ENCODE data around the gene CCT7. TPM values are rescaled to one million over a fixed set of nuclear protein-coding genes. Genes with fewer than 3 reads are reported as not detected.

CCT7 gene
- total RNA-seq, 1 donor from 2014 or later = 192 TPM

- H3K4me1 Mint-ChIP-seq (ENCODE audit: low read depth) = peaks cover 3% of the 10 kb centered on the region
- DNase-seq (ENCODE audit: low spot score) = peak; percentile 82
- no peaks in the 10 kb centered on the region for H3K36me3 Mint-ChIP-seq (ENCODE audit: low read depth)
- H3K27me3 Mint-ChIP-seq (ENCODE audit: low read depth) = peaks cover 76% of the 10 kb centered on the region
- peak; percentile 35 for TF ChIP-seq CTCF (IDR thresholded peaks at IDR 0.05)
- H3K27ac Mint-ChIP-seq (ENCODE audit: unreplicated experiment) = no peak overlapping the region
- H3K4me3 Mint-ChIP-seq (ENCODE audit: unreplicated experiment) = peak overlapping the region; percentile 61
- H3K9me3 Mint-ChIP-seq (ENCODE audit: low read depth) = no peaks in the 10 kb centered on the region
Observed at GRCh38 chr2:73291461-73292315, 57.6 kb downstream of the CCT7 start.

GRCh38 chr2:73292316-73292905 lies 58.3 kb downstream of the CCT7 start:
- peaks cover 76% of the 10 kb centered on the region for H3K27me3 Mint-ChIP-seq (ENCODE audit: low read depth)

GRCh38 chr2:73292906-73293533 lies 58.9 kb downstream of the CCT7 start:
- no peaks in the 10 kb centered on the region for H3K9me3 Mint-ChIP-seq (ENCODE audit: low read depth)
- H3K4me3 Mint-ChIP-seq (ENCODE audit: unreplicated experiment) = peak overlapping the region; percentile 60
- H3K27ac Mint-ChIP-seq (ENCODE audit: unreplicated experiment) = no peak overlapping the region
- peaks cover 78% of the 10 kb centered on the region for H3K27me3 Mint-ChIP-seq (ENCODE audit: low read depth)
- H3K4me1 Mint-ChIP-seq (ENCODE audit: low read depth) = peaks cover 6% of the 10 kb centered on the region
- no peak for DNase-seq (ENCODE audit: low spot score)
- no peak for TF ChIP-seq CTCF (IDR thresholded peaks at IDR 0.05)
- H3K36me3 Mint-ChIP-seq (ENCODE audit: low read depth) = no peaks in the 10 kb centered on the region

More at GRCh38 chr2:73292316-73292905, 58.3 kb downstream of the CCT7 start:
- H3K27ac Mint-ChIP-seq (ENCODE audit: unreplicated experiment) = no peak overlapping the region
- H3K4me3 Mint-ChIP-seq (ENCODE audit: unreplicated experiment) = no peak overlapping the region
- no peak for TF ChIP-seq CTCF (IDR thresholded peaks at IDR 0.05)
- no peaks in the 10 kb centered on the region for H3K9me3 Mint-ChIP-seq (ENCODE audit: low read depth)
- no peaks in the 10 kb centered on the region for H3K36me3 Mint-ChIP-seq (ENCODE audit: low read depth)
- H3K4me1 Mint-ChIP-seq (ENCODE audit: low read depth) = peaks cover 6% of the 10 kb centered on the region
- no peak for DNase-seq (ENCODE audit: low spot score)

- Mint-ChIP-seq H3K4me3 (ENCODE audit: unreplicated experiment) (peak within 1 kb of the TSS; percentile 60), H3K36me3 (ENCODE audit: low read depth) (no peaks in the 10 kb centered on the region), H3K27ac (ENCODE audit: unreplicated experiment) (no peak within 1 kb of the TSS), H3K9me3 (ENCODE audit: low read depth) (no peaks in the 10 kb centered on the region), H3K27me3 (ENCODE audit: low read depth) (peaks cover 75% of the 10 kb centered on the region), H3K4me1 (ENCODE audit: low read depth) (peaks cover 6% of the 10 kb centered on the region)
- no peak for TF ChIP-seq CTCF (IDR thresholded peaks at IDR 0.05)
- no peak for DNase-seq (ENCODE audit: low spot score)
Observed at GRCh38 chr2:73293534-73294171, 59.5 kb downstream of the CCT7 start, which contains the start of gene EGR4. Gene EGR4, minus strand, starts transcription at chr2:73293548. Its CDS starts 231 bp downstream, at chr2:73293317.

GRCh38 chr2:73294239-73294638 lies 60.1 kb downstream of the CCT7 start:
- Mint-ChIP-seq H3K27me3 (ENCODE audit: low read depth) (peaks cover 70% of the 10 kb centered on the region), H3K4me3 (ENCODE audit: unreplicated experiment) (no peak overlapping the region), H3K4me1 (ENCODE audit: low read depth) (peaks cover 6% of the 10 kb centered on the region), H3K9me3 (ENCODE audit: low read depth) (no peaks in the 10 kb centered on the region), H3K36me3 (ENCODE audit: low read depth) (no peaks in the 10 kb centered on the region), H3K27ac (ENCODE audit: unreplicated experiment) (no peak overlapping the region)
- TF ChIP-seq CTCF (IDR thresholded peaks at IDR 0.05) = no peak
- DNase-seq (ENCODE audit: low spot score) = no peak

Measured in chondrocyte (in vitro differentiated cells).